Upper lobe of left lung (tissue), 4 donors: ENCODE results near the gene HBQ1.

Experiments used
- EP300 ChIP-seq, 4 donors: sonication (generic); formaldehyde crosslinking; IDR thresholded peaks; one replicate each; pipeline ENCODE4 v1.5.1; 2017; ENCODE audit warnings: antibody characterized with exemption in 4 of 4, control low read depth in 2 of 4
- POLR2A ChIP-seq, 4 donors: fragments of 450-650 bp; IDR thresholded peaks; one replicate each; pipeline ENCODE4 v1.5.1; 2016 to 2017; ENCODE audit warnings: antibody characterized with exemption in 4 of 4, mild to moderate bottlenecking in 2 of 4
- POLR2AphosphoS5 ChIP-seq, 2 donors: sonication (generic); formaldehyde crosslinking; IDR thresholded peaks; one replicate each; pipeline ENCODE4 v1.5.1; 2017; ENCODE audit warnings: antibody characterized with exemption in 2 of 2
- TF ChIP-seq, protein P1 (sequence below), 6 experiments: fragments of 450-650 bp in 4 of 6; fragments of 200-600 bp in 2 of 6; sonication (generic) in 2 of 6; IDR thresholded peaks; one replicate each; pipeline ENCODE4 v1.5.1; 2016 to 2019; ENCODE audit warnings: antibody characterized with exemption in 6 of 6

DNA sequence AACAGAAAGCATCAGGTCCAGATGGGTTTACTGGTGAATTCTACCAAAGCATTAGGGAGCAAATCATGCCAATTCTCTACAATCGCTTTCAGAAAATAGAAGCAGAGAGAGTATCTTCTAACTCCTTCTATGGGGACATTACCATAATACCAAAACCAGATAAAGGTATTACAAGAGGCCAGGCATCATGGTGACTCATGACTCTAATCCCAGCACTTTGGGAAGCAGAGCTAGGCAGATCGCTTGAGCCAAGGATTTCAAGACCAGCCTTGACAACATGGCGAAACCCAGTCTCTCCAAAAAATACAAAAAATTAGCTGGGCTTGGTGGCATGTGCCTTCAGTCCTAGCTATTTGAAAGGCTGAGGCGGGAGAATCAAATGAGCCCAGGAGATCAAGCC is 23.0 kb downstream of the HBQ1 start:
- TF ChIP-seq, protein P1, sequence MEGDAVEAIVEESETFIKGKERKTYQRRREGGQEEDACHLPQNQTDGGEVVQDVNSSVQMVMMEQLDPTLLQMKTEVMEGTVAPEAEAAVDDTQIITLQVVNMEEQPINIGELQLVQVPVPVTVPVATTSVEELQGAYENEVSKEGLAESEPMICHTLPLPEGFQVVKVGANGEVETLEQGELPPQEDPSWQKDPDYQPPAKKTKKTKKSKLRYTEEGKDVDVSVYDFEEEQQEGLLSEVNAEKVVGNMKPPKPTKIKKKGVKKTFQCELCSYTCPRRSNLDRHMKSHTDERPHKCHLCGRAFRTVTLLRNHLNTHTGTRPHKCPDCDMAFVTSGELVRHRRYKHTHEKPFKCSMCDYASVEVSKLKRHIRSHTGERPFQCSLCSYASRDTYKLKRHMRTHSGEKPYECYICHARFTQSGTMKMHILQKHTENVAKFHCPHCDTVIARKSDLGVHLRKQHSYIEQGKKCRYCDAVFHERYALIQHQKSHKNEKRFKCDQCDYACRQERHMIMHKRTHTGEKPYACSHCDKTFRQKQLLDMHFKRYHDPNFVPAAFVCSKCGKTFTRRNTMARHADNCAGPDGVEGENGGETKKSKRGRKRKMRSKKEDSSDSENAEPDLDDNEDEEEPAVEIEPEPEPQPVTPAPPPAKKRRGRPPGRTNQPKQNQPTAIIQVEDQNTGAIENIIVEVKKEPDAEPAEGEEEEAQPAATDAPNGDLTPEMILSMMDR (IDR thresholded peaks at IDR 0.05): no peak
- no peak for TF ChIP-seq POLR2A (IDR thresholded peaks at IDR 0.05)
- TF ChIP-seq POLR2AphosphoS5 (IDR thresholded peaks at IDR 0.05): no peak
- TF ChIP-seq EP300 (IDR thresholded peaks at IDR 0.05): no peak
